HepG2 (cell line): Measurements from ENCODE around the gene ERRFI1. TPM values are rescaled to one million over a fixed set of nuclear protein-coding genes. Genes with fewer than 3 reads are reported as not detected.

Experiments used
- ATAC-seq: fragments of 200-7000 bp; cut with Tn5 transposase; 3 replicates; pipeline ENCODE4 v1.9.1; 2020; ENCODE audit warnings: mild to moderate bottlenecking, moderate library complexity
- BruUV-seq: library from RNA; stranded (reverse); fragments of 400-500 nt; replicated peaks from 2 replicates; lab custom pipeline; 2021; lab: Mats Ljungman, UMichigan
- CTCF ChIA-PET: fragments of 300-600 bp; formaldehyde crosslinking; extraction: SDS; loops from one replicate; lab custom pipeline; 2021; ENCODE audit warnings: low total read pairs, inconsistent platforms, low intra/inter-chr PET ratio; lab: Yijun Ruan, JAX
- POLR2A ChIA-PET: fragments of 350-600 bp; sonication (Branson Sonifier 250); formaldehyde crosslinking; loops from one replicate; lab custom pipeline; 2020; ENCODE audit warnings: antibody characterized with exemption, inconsistent platforms; lab: Yijun Ruan, JAX
- DNase-seq: peaks from one replicate; pipeline ENCODE4 v3.0.0-alpha.2; 2015; ENCODE audit warnings: low spot score
- FAIRE-seq: peaks from 3 replicates; lab custom pipeline; 2011; peaks lifted over from hg19 to GRCh38; lab: Jason Lieb, UNC
- H2AFZ ChIP-seq: one replicate; pipeline ENCODE4 v1.6.1; 2011; ENCODE audit warnings: low read length, inconsistent platforms
- H3K27ac ChIP-seq: fragments of 300-600 bp; 3 replicates; pipeline ENCODE4 v1.8.0; 2011; ENCODE audit warnings: mixed run types, mild to moderate bottlenecking, mixed read lengths, low read length, inconsistent platforms; ENCODE audit not compliant: insufficient read depth; ENCODE audit errors: extremely low read length
- H3K27me3 ChIP-seq, 2 experiments: fragments of 200-600 bp in 1 of 2; 2 replicates in 1 of 2; 3 replicates in 1 of 2; pipeline versions ENCODE4 v1.6.0 to v1.8.0; 2011; ENCODE audit warnings: low read length in 2 of 2, mild to moderate bottlenecking in 2 of 2, moderate library complexity in 2 of 2, inconsistent platforms in 1 of 2; ENCODE audit not compliant: insufficient read depth in 2 of 2, control insufficient read depth in 1 of 2
- H3K36me3 ChIP-seq, 2 experiments: fragments of 200-600 bp in 1 of 2; replicated peaks in 1 of 2; 2 replicates in 1 of 2; 3 replicates in 1 of 2; pipeline versions ENCODE4 v1.5.1 to v1.8.0; 2011; ENCODE audit warnings: low read length in 2 of 2, inconsistent platforms in 1 of 2; ENCODE audit not compliant: insufficient read depth in 2 of 2, control insufficient read depth in 1 of 2
- H3K4me1 ChIP-seq: 2 replicates; pipeline ENCODE4 v1.5.1; 2012; ENCODE audit warnings: low read length, inconsistent platforms; ENCODE audit not compliant: insufficient read depth
- H3K4me2 ChIP-seq: 2 replicates; pipeline ENCODE4 v1.6.0; 2011; ENCODE audit warnings: low read depth, low read length, inconsistent platforms
- H3K4me3 ChIP-seq, 3 experiments: fragments of 200-600 bp in 1 of 3; sonication (generic), shearing (Covaris generic) in 1 of 3; replicated peaks in 1 of 3; 2 replicates each; pipeline ENCODE4 v1.5.1; 2011 to 2016; ENCODE audit warnings: low read length in 3 of 3, inconsistent platforms in 2 of 3, low read depth in 2 of 3, mild to moderate bottlenecking in 2 of 3, control low read depth in 1 of 3, mixed read lengths in 1 of 3; ENCODE audit not compliant: insufficient read depth in 1 of 3
- H3K79me2 ChIP-seq: one replicate; pipeline ENCODE4 v1.6.1; 2011; ENCODE audit warnings: low read length, inconsistent platforms; ENCODE audit not compliant: insufficient read depth
- H3K9ac ChIP-seq: 2 replicates; pipeline ENCODE4 v1.6.0; 2011; ENCODE audit warnings: mild to moderate bottlenecking, low read depth, low read length, inconsistent platforms; ENCODE audit not compliant: insufficient read depth
- H3K9me3 ChIP-seq: 2 replicates; pipeline ENCODE4 v1.5.1; 2012; ENCODE audit warnings: mild to moderate bottlenecking, low read length
- H4K20me1 ChIP-seq: 2 replicates; pipeline ENCODE4 v1.6.0; 2011; ENCODE audit warnings: inconsistent platforms, mild to moderate bottlenecking, low read length, moderate library complexity; ENCODE audit not compliant: insufficient read depth
- GFI1 ChIP-seq: sonication (generic); formaldehyde crosslinking; IDR thresholded peaks from 2 replicates; pipeline ENCODE4 v1.5.0; 2020; ENCODE audit warnings: missing genetic modification reagents, mild to moderate bottlenecking, borderline replicate concordance
- GMEB1 ChIP-seq: sonication (generic); formaldehyde crosslinking; IDR thresholded peaks from 2 replicates; pipeline ENCODE4 v1.5.1; 2020; ENCODE audit warnings: missing genetic modification reagents, mild to moderate bottlenecking, borderline replicate concordance
- IRF9 ChIP-seq: sonication (generic); formaldehyde crosslinking; IDR thresholded peaks from 2 replicates; pipeline ENCODE4 v1.8.0; 2022; ENCODE audit warnings: missing genetic modification reagents, mild to moderate bottlenecking, borderline replicate concordance
- KDM1A ChIP-seq: IDR thresholded peaks from 2 replicates; pipeline ENCODE4 v1.6.1; 2016; ENCODE audit warnings: missing compliant biosample characterization
- NFIC ChIP-seq: IDR thresholded peaks from 2 replicates; pipeline ENCODE4 v1.6.1; 2012; ENCODE audit warnings: mild to moderate bottlenecking, low read length, inconsistent platforms
- ZNF33B ChIP-seq: sonication (generic); formaldehyde crosslinking; IDR thresholded peaks from 2 replicates; pipeline ENCODE4 v1.5.1; 2020; ENCODE audit warnings: mild to moderate bottlenecking, missing genetic modification reagents
- ZNF552 ChIP-seq: sonication (generic); formaldehyde crosslinking; IDR thresholded peaks from 2 replicates; pipeline ENCODE4 v1.9.0; 2022; ENCODE audit warnings: missing genetic modification reagents, mild to moderate bottlenecking, borderline replicate concordance
- ZNF775 ChIP-seq: sonication (generic); formaldehyde crosslinking; IDR thresholded peaks from 2 replicates; pipeline ENCODE4 v1.4.0; 2020; ENCODE audit warnings: missing genetic modification reagents, mild to moderate bottlenecking, moderate library complexity, borderline replicate concordance
- WGBS: methylation state at CpG from one replicate; pipeline ENCODE4 v1.1.6; 2017; ENCODE audit warnings: low lambda C conversion rate; 5-methylcytosine and 5-hydroxymethylcytosine counted together
- in situ Hi-C: cut with HindIII; loops from 2 replicates; pipeline ENCODE4 v1.10.0; 2017; ENCODE audit warnings: low pct_unique_long_range_greater_than_20kb; ENCODE audit not compliant: extremely low pct_ligation_motif_present
- intact Hi-C: fragments of 100-400 bp; cut with micrococcal nuclease; formaldehyde crosslinking; loops from one replicate; pipeline ENCODE4 v1.10.0; 2022; ENCODE audit not compliant: unreplicated experiment
- polyA plus RNA-seq, 8 experiments: library from polyadenylated mRNA; depleted of rRNA in 3 of 8; stranded (reverse) in 7 of 8; unstranded in 1 of 8; fragments of >200 nt; fragmentation: Illumina TruSeq in 4 of 8; extraction: Trizol in 4 of 8; gene quantifications; 2 replicates each; pipeline versions ENCODE4 v1.2.1 to v1.2.3, GENCODE V29; 2011 to 2016; ENCODE audit warnings: low read depth in 4 of 8, missing spikeins in 1 of 8, mixed read lengths in 1 of 8; ENCODE audit not compliant: insufficient read depth in 1 of 8
- total RNA-seq, 5 experiments: library from RNA; depleted of rRNA; stranded (reverse); fragments of >200 nt; fragmentation: Illumina TruSeq; extraction: Trizol; gene quantifications; 2 replicates each; pipeline ENCODE4 v1.2.3, GENCODE V29; 2016; ENCODE audit warnings: low read depth in 1 of 5
- TF ChIP-seq, protein P1 (sequence below): IDR thresholded peaks from 2 replicates; pipeline ENCODE4 v1.6.1; 2016; ENCODE audit warnings: control low read depth
- TF ChIP-seq, protein P2 (sequence below): IDR thresholded peaks from 2 replicates; pipeline ENCODE4 v1.6.1; 2016; ENCODE audit warnings: missing genetic modification reagents, missing compliant biosample characterization
- TF ChIP-seq, protein P3 (sequence below): sonication (generic); formaldehyde crosslinking; IDR thresholded peaks from 2 replicates; pipeline ENCODE4 v1.4.0; 2020; ENCODE audit warnings: missing genetic modification reagents; ENCODE audit errors: not compliant biosample characterization

The ERRFI1 gene
- total and polyA plus RNA-seq, 2 of the 13 experiments (the other 11 are each of a cell fraction or from before 2014, with no cell fraction given), result 84.4 to 753 TPM

DNA sequence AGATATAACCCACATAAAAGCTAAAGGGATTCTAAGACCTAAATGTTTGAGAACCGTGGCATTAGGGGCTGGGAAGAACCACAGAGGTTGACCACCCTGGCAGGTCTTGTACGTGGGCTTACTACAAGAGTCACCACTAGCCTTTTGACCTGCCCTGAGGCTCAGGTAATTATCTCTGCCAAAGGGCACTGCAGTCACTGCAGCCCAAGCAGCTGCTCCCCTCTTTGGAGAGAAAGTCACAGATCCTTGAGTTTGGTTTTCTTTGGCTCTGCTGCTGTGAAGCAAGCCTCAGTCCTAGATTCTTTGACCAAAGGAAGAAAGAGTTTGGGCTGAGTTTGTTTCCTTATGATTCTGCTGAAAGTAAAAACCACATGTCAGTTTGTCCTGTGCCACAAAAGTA is 53.0 kb downstream of the ERRFI1 start:
- ChIA-PET CTCF (no interaction called here), POLR2A (no interaction called here)
- no peaks in the 10 kb centered on the region for H3K9me3 ChIP-seq
- no peaks in the 10 kb centered on the region for H3K27me3 ChIP-seq
- intact Hi-C loops, result no loop called here
- TF ChIP-seq ZNF552 (CRISPR knock-in tag), result no peak
- H4K20me1 ChIP-seq, result 0 out of 2 replicates have a peak, but pooled peaks cover 3% of the 10 kb centered on the region
- in situ Hi-C loops, result no loop called here
- DNase-seq (no peak), FAIRE-seq (no peak), ATAC-seq (no peak)
- H3K27ac ChIP-seq, result no peak overlapping the region
- 0 out of 2 replicates have a peak, but pooled peaks cover under 1% of the 10 kb centered on the region for H3K4me1 ChIP-seq
- H3K79me2 ChIP-seq, result peaks cover 13% of the 10 kb centered on the region
- no peak overlapping the region for H3K4me2 ChIP-seq
- H3K36me3 ChIP-seq, result peaks cover 25 to 55% of the 10 kb centered on the region in 2 experiments
- no peak overlapping the region for H3K4me3 ChIP-seq
- WGBS, result 92% methylated on average over 2 of the region's 2 CpGs
- no peak overlapping the region for H3K9ac ChIP-seq
- no TSS peak for BruUV-seq
- H2AFZ ChIP-seq, result no peak overlapping the region

DNA sequence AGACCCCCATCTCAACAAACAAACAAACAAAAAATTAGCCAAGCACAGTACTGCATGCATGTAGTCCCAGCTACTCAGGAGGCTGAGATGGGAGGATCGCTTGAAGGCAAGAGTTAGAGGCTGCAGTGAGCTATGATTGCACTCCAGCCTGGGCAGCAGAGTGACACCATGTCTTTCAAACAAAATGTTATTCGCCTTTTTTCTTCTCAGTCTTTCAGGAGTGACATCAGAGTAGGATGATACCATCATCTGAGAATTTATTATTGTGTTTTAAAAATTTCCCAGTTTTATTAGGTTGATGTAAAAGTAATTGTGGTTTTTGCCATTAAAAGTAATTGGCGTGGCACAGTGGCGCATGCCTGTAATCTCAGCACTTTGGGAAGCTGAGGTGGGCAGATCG is 53.8 kb downstream of the ERRFI1 start:
- ChIA-PET CTCF (no interaction called here), POLR2A (no interaction called here)
- intact Hi-C loops (no loop called here), in situ Hi-C loops (no loop called here)
- H3K79me2 ChIP-seq, result peaks cover 21% of the 10 kb centered on the region
- H3K4me1 ChIP-seq, result peaks cover 8% of the 10 kb centered on the region
- no peak overlapping the region for H3K9ac ChIP-seq
- no peak overlapping the region for H3K27ac ChIP-seq
- H2AFZ ChIP-seq, result no peak overlapping the region
- 94% methylated on average over 5 of the region's 5 CpGs for WGBS
- no peak for DNase-seq
- 0 out of 2 replicates have a peak, but pooled peaks cover 3% of the 10 kb centered on the region for H4K20me1 ChIP-seq
- BruUV-seq, result no TSS peak
- no peak for FAIRE-seq
- no peak overlapping the region for H3K4me3 ChIP-seq
- no peaks in the 10 kb centered on the region for H3K27me3 ChIP-seq
- H3K9me3 ChIP-seq, result no peaks in the 10 kb centered on the region
- H3K4me2 ChIP-seq, result no peak overlapping the region
- no peak for ATAC-seq
- H3K36me3 ChIP-seq, result peaks cover 23 to 51% of the 10 kb centered on the region in 2 experiments
- TF ChIP-seq GFI1 (CRISPR knock-in tag) (no peak), NFIC (no peak), IRF9 (CRISPR knock-in tag) (no peak), ZNF33B (CRISPR knock-in tag) (no peak), KDM1A (CRISPR knock-in tag) (no peak), GMEB1 (CRISPR knock-in tag) (no peak), ZNF775 (CRISPR knock-in tag) (no peak)
- TF ChIP-seq, protein P1, sequence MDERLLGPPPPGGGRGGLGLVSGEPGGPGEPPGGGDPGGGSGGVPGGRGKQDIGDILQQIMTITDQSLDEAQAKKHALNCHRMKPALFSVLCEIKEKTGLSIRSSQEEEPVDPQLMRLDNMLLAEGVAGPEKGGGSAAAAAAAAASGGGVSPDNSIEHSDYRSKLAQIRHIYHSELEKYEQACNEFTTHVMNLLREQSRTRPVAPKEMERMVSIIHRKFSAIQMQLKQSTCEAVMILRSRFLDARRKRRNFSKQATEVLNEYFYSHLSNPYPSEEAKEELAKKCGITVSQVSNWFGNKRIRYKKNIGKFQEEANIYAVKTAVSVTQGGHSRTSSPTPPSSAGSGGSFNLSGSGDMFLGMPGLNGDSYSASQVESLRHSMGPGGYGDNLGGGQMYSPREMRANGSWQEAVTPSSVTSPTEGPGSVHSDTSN (CRISPR knock-in tag), result no peak
- TF ChIP-seq, protein P2, sequence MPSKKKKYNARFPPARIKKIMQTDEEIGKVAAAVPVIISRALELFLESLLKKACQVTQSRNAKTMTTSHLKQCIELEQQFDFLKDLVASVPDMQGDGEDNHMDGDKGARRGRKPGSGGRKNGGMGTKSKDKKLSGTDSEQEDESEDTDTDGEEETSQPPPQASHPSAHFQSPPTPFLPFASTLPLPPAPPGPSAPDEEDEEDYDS (CRISPR knock-in tag), result no peak
- TF ChIP-seq, protein P3, sequence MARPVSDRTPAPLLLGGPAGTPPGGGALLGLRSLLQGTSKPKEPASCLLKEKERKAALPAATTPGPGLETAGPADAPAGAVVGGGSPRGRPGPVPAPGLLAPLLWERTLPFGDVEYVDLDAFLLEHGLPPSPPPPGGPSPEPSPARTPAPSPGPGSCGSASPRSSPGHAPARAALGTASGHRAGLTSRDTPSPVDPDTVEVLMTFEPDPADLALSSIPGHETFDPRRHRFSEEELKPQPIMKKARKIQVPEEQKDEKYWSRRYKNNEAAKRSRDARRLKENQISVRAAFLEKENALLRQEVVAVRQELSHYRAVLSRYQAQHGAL, result no peak
